GM23248 (cell line): ENCODE results near the gene TBXAS1.

ENCODE experiments used
- EZH2 ChIP-seq: fragments of 200-600 bp; sonication (generic); IDR thresholded peaks from 2 replicates; pipeline ENCODE4 v1.6.1; 2018; ENCODE audit warnings: antibody characterized with exemption, mild to moderate bottlenecking; ENCODE audit not compliant: insufficient read depth, poor library complexity, severe bottlenecking
- EZH2phosphoT487 ChIP-seq: fragments of 200-600 bp; sonication (generic); IDR thresholded peaks from 2 replicates; pipeline ENCODE4 v1.6.1; 2018; ENCODE audit warnings: antibody characterized with exemption, moderate library complexity, mild to moderate bottlenecking, low read depth; ENCODE audit not compliant: insufficient read depth

DNA sequence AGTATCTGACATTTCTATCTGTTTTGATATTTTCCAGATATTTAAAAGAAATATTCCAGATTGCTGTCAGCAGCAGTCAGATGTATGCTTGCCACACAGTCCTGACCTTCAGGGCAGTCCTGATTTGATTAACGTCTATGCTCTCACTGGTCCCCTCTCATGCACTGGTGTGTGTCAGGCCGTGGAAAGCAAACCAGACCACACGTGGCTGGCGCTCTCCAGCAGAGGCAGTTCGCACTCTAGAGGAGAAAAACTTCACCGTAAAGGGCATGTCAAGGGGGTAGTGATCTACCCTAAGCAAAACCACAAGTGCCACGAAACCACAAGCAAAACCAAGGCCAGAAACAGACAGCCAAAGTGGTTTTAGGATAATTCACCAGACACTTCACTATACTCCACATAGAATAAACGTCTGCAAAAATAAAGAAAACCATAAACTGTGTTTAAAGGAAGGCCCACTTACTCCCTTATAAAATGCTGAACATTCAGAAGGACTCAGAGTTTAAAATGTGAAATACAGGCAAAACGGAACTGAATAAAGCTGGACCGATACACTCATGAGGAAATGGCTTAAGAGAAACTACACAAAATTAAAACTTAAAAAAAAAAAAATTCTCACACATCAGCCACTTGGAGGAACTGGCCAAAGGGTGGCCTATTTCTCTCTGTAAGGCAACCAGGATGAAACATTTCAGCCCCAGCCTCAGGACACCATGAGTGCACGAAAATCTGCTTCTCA, 207.3 kb downstream of the TBXAS1 start:
- TF ChIP-seq EZH2phosphoT487 (no peak), EZH2 (no peak)
